HG03280 (cell line): ENCODE measurements around the gene RNF224.
A peak's percentile ranks its signal among the peaks of the same experiment; 100 is the strongest.
"Not testable (repeated sequence)": the region's sequence is repeated elsewhere in the genome, so short reads cannot be mapped to it uniquely, and the experiment has no call there.

Experiments used
- ATAC-seq: cut with Tn5 transposase; IDR thresholded peaks from one replicate; pipeline ENCODE4 v1.9.1; 2021; ENCODE audit warnings: mild to moderate bottlenecking, moderate library complexity; ENCODE audit not compliant: unreplicated experiment

RNF224 gene

DNA sequence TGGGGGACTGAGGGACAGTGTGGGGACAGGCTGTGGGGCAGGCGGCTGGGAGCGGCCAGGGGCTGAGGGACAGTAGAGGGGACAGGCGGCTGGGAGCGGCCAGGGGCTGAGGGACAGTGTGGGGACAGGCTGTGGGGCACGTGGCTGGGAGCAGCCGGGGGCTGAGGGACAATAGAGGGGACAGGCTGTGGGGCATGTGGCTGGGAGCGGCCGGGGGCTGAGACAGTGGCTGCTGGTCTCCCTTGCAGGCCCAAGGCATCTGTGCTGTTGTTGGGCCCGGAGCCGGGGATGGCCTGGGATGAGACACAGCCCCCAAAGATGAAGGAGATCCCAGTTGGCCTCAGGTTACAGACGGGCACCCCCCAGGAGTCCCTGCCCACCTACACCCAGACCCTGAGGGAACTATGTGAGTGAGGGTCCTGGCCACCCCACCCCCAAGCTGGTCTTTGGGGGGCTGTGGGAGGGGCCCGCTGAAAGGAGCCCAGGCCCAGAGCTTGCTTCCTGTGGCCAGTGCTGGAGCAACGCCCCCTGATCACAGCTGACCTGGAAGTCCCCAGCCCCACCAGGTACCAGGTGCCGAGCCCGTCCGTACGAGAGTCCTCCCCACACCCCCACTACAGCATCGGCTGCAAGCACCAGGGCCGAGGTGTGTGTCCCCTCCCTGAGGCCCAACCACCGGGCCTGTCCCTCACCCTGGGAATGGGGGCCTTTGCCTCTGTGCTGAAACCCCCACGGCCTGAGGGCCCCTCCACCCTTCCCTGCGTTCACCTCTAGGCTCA lies 24.4 kb downstream of the RNF224 start:
- no peak for ATAC-seq

DNA sequence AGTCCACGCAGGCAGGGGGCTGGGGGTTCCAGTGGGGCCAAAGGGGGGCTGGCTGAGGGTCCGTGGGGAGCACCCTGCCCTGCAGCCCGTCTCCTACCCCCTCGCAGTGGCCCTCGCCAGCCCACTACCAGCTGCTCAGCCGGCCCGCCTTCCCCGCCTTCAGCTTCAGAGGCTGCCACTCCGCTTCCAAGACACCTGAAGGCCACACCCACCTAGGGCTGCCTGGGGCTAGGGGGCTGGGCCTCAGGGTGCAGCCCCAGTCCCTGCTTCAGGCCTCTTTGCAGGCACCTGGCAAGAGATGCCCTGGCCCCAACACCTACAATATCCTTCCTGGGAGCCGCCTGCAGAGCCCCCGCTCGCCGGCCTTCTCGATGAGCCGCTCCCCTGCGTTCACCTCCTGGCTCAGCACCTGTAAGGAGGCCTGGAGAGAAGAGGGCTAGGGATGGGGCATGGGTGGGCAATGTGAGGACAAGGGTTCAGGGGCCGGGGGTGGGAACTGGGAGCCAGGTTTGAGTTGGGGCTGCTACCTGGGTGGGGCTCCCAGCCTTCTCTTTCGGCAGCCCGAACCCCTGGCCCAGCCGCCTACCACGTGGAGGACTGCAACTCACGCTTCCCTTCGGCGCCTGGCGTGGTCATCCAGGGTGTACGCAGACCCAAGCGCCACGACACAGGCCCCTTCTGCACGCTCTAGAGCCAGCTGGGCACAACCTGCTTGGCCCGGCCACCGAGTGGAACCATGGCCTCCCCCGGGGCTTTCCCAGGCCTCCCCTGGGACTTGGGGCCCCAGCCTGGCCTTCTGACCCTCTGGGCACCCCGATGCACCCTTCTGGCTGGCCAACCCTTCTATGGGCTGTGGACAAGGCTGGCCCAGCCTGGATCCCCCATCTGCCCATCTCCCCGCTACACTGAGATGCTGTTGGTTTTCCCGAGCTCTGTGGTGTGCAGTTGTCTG lies 25.5 kb downstream of the RNF224 start:
- no peak for ATAC-seq

DNA sequence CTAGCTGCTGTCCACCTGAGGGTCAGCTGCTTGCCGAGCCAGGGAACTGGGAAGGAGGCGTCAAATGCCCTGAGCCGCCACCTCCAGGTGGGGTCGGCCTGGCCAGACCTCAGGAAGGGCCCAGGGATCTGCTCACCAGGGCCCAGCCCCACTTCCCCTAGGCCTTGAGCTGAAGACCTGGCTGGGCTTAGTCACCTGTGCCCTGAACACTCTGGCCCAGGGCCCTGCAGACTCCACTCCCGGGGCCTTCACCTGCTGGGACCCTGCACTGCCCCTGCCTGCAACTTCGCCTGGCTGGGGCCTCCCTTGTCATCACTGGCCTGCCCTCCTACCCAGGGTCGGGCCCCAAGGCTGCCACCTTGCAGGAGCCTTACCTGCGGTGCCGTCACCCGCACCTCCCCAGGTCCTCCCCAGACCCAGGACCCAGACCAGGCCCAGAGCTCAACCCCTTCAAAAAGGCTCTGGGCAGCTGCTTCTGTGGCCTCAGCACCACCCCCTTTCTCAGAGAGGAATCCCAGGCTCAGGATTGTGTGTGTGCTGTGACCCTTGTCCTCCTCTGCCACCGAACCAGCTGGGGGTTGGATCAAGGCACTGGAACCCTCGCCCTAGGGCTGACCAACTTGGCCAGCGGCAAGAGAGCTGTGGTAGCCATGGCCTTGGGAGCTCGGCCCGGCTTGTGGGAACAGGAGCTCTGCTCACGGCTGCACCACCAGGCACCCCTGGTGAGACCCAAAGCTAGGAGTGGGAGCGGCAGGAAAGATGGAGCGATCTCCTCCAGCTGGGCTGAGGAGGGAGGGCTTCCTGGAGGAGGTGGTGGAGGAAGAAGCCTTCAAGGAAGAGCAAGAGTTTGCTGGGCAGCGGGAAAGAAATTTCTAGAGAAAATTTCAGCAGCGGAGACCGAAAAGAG lies 26.7 kb downstream of the RNF224 start:
- no peak for ATAC-seq

DNA sequence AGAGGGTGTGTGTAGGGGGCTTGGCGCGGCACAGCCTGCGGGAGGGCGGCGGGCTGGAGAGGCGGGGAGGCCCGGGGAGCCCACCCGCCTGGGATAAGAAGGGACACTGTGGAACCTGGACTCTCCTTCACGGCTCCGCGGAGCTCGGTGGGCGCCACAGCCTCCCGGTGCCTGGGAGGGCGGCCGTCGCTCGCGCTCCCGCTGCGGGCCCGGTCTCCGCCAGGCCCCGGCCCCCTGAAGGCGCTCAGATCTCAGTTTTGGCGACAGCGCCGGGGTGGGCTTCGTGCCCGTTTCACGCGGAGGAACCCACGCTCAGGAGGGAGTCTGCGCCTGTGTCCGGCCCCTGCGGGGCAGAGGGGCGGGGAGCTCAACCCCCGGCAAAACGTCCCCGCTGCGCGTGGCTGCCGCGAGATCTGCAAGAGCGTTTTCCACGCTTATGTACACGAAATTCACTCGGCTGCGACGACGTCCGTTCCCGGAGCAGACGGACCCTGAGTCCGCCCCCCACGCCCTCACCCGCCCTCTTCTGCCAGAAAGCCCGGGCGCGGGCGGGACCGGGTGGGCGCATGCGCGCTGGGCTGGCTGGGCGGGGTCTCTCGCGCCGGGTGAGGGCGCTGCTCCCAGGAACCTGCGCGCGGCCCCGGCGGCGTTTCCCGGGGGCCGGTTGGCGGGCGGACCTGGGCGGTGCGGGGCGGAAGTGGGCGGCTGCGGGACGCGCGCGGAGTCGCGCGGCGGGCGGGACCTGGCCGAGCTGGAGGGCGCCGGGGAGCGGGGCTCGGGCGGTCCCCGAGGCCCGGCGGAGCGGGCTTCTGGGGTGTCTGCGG lies 27.5 kb downstream of the RNF224 start, which contains the start of gene NELFB:
Gene NELFB (plus strand): TSS at position 704 of the 824 bp plus-strand sequence.
- peak; percentile 82 for ATAC-seq

DNA sequence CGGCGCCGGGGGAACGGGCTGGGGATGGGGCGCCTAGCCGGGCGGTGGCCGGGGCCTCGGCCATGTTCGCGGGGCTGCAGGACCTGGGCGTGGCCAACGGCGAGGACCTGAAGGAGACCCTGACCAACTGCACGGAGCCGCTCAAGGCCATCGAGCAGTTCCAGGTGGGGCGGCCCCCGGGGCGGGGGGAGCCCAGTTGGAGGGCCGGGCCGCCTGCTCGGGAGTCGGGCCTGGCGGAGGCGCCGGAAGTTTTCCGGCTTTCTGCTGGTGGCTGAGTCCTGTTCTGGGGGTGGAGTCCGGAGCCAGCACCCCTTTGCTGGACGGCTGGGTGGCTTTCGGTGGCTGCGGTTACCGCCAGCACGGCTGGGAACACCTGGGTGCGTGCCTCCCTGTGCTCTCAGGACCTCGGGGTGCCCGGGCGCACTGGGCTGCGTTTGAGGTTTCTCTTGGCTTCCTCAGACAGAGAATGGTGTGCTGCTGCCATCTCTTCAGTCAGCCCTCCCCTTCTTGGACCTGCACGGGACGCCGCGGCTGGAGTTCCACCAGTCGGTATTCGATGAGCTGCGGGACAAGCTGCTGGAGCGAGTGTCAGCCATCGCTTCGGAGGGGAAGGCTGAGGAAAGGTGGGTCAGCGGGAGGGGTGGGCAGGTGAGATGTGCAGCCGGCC lies 28.3 kb downstream of the RNF224 start:
- no peak for ATAC-seq

DNA sequence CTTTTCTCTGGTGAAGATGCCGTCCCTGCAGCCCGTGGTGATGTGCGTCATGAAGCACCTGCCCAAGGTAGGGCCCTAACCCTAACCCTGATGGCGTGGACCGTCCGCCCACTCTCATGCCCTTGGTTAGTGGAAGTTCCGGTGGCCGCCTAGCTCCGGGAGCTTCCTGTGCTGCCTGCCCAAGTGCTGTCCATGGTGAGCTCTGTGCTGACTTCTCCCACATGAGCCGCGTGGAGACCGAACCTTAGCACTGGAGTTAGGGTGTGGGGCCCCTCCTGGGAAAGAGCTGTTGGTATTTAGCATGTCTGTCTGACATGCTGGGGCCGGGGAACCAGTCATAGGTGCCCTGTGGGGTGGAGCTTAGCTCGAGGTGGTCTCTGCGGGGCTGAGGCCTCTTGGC lies 29.1 kb downstream of the RNF224 start:
- ATAC-seq, result no peak

DNA sequence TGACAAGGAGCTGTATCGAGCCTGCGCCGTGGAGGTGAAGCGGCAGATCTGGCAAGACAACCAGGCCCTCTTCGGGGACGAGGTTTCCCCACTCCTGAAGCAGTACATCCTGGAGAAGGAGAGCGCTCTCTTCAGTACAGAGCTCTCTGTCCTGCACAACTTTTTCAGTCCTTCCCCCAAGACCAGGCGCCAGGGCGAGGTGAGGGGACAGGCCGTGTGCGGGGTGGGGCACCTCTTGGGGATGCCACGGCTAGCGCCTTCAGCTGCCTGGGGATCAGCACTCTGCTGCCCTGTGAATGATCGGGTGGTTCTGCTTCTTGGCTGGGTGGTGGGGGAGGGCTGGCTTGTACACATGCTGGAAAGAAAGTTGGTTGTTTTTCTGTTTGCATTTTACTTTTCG lies 29.6 kb downstream of the RNF224 start:
- ATAC-seq, result no peak

DNA sequence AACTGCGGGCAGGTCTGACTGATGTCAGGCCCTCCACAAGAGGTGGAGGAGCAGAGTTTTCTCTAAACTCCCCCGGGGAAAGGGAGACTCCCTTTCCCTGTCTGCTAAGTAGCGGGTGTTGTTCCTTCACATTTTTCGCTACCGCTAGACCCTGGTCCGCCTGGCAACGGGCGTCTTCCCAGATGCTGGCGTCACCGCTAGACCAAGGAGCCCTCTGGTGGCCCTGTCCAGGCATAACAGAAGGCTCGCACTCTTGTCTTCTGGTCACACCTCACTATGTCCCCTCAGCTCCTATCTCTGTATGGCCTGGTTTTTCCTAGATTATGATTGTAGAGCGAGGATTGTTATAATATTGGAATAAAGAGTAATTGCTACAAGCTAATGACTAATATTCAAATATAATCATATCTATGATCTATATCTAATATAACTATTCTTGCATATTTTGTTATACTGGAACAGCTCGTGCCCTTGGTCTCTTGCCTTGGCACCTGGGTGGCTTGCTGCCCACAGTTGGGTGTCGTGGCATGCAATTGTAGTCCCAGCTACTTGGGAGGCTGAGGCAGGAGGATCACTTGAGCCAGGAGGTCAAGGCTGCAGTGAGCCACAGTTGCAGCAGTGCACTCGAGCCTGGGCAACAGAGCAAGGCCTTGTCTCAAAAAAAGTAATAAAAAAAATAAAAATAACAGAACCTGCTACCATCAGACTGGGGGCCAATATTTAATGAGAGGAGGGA lies 35.0 kb downstream of the RNF224 start:
- not testable (repeated sequence) for ATAC-seq

DNA sequence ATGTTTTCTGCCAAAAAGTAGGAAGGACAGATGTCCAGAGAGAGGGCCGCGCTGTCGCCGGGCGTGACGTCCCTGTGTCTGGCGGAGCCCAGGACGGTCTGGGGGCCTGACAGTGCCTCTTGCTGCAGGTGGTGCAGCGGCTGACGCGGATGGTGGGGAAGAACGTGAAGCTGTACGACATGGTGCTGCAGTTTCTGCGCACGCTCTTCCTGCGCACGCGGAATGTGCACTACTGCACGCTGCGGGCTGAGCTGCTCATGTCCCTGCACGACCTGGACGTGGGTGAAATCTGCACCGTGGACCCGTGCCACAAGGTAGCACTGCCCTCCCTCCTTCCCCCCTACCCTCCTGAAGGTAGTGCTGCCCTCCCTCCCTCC lies 35.6 kb downstream of the RNF224 start:
- ATAC-seq, result no peak

DNA sequence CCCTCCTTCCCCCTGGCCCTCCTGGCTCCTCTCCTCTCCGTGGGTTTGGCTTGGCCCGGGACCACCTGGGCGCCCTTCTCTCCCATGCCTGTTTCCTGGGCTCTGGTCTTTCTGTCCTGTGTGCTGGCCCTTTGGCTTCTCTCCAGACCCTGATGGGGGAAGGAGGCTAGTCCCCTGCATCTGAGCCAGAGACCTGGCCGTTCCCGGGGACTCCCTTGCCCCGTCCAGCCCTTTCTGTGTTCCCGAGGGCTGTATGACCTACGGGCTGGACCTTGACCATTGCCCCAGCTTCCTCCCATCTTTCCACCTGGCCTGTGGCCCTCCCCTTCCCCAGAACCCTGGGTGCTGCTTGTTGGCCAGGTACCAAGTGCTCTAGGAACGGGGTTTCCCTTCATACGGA lies 36.2 kb downstream of the RNF224 start:
- no peak for ATAC-seq

DNA sequence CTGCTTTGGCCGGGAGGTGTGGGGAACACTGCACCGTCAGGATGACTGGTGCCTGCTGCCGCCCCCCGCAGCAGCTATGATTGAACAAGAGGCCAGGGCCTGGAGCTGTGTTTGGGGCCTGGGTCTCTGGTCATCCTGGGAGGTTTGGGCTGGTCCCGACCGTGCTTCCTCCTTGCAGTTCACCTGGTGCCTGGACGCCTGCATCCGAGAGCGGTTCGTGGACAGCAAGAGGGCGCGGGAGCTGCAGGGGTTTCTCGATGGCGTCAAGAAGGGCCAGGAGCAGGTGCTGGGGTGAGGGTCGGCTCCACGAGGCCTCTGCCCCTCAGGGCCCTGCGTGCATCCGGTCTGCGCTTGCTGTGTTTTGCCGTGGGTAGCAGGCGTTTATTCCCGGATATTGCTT lies 36.8 kb downstream of the RNF224 start:
- no peak for ATAC-seq

DNA sequence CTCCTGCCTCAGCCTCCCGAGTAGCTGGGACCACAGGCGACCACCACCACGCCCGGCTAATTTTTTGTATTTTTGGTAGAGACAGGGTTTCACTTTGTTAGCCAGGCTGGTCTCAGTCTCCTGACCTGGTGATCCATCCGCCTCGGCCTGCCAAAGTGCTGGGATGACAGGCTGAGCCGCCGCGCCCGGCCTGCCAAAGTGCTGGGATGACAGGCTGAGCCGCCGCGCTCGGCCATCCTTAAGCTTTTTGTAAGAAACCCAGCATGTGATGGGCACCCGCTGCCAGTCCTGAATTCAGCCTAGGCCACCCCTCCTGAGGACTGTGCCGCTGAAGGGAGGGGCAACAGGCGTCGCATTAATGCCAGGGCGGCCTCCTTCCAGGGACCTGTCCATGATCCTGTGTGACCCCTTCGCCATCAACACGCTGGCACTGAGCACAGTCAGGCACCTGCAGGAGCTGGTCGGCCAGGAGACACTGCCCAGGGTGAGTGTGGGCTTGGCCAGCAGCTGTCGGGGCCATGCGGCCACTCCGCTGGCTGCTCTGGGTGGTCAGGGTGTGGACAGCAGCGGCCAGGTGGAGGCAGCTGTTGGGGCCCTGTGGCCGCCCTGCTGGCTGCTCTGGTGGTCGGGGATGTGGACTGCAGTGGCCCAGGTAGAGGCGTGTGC lies 38.3 kb downstream of the RNF224 start:
- ATAC-seq, result no peak

DNA sequence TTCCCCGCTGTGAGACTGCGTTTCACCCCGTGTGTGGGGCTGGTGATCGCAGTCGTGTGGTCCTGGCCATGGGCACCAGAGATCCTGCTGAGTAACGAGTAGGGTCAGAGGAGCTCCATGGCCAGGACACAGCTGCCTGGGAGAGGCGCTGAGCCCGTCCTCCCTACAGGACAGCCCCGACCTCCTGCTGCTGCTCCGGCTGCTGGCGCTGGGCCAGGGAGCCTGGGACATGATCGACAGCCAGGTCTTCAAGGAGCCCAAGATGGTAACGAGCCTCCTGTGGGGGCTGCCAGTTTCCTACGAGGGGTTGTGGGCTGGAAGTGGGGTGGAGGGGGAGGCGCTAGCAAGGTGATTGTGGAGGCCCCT lies 38.8 kb downstream of the RNF224 start:
- ATAC-seq, result no peak

DNA sequence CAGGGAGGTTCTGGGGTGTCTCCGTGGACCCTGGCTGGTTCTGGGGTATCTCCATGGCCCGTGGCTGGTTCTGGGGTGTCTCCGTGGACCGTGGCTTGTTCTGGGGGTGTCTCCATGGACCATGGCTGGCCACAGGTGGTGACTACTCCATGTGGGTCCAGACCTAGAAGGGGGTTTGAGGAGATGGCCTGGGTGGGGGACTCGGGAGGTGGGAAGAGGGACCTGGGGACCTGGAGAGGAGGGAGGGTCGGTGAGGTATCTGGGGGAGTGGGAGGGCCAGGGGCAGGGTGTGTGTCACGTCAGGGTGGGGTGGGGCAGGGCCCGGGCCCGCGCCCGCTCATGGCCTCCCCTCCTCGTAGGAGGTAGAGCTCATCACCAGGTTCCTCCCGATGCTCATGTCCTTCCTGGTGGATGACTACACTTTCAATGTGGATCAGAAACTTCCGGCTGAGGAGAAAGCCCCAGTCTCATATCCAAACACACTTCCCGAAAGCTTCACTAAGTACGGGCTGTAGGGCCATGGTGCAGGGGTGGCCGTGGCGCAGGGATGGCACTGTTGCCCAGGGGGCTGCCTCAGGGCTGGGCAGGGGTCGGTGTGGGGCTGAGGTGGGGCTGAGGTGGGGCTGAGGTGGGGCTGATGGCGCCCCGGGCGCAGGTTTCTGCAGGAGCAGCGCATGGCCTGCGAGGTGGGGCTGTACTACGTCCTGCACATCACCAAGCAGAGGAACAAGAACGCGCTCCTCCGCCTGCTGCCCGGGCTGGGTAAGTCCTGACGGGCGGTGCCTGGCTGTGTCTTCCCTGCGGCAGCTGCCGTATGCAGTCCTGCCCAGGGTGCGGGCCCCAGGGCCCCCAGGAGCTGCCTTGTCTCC lies 39.5 kb downstream of the RNF224 start:
- ATAC-seq, result no peak

DNA sequence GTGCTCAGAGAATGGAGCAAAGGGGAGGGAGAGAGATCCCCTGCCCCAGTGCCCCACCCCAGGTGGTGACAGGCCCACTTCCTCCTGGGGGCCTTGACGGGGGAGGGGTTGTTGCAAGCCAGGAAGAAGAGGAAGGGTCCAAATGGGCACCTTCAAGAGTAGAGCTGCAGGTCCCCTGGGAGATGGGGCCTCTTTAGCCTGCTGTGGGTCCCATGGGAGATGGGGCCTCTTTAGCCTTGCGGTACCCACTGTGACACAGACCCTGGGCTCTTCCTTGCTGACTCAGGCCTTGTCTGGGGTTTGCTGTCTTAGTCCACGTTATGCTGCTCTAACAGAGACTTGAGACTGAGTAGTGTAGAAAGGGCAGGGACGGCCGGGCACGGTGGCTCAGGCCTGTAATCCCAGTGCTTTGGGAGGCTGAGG lies 40.6 kb downstream of the RNF224 start:
- no peak for ATAC-seq

DNA sequence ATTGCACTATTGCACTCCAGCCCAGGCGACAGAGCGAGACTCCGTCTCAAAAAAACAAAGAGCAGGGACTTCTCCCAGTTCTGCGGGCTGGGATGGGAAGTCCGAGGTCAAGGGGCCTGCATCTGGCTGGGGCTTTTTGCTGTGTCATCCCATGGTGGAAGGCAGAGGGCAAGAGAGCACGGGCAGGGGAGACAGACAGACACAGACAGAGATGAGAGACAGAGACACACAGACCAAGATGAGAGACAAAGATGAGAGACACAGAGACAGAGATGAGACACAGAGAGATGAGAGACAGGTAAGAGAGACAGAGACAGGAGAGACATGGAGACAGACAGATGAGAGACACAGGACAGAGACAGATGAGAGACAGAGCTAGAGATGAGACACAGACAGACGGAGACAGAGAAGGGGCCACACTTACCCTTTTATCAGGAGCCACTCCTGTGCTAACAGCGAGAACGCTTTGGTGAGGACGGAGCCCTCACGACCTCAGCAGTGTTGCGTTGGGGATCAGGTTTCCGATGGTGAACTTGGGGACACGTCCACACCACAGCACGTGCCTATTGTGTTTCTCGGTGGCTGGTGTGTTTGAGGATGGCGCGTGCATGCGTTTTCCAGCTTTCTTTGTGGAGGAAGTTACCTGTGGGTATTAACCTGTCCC lies 41.4 kb downstream of the RNF224 start:
- no peak for ATAC-seq

DNA sequence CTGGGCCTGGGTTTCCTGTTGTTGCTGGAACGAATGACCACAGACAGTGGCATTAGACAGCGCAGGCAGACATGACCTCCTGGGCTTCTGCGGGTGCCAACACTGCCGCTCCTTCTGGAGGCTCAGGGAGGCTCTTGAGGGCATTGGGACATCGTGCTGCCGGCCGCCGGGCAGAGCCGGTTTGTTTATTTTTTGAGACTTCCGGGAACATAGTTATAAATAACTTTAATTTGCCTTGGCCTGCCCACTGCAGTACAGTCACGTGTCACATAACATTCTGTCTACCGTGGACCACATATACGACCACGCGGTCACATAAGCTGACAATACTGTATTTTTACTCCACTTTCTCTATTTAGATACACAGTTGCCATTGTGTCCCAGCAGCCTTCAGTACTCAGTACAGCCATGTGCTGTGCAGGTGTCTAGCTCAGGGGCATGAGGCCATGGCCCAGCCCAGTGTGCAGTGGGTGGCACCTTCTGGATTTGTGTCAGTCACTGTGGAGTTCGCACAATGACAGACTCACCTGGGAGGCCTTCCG lies 42.0 kb downstream of the RNF224 start:
- no peak for ATAC-seq
